B cell (primary cell): ENCODE results near the gene ST8SIA5.

ENCODE experiments used
- EZH2 ChIP-seq: IDR thresholded peaks from 2 replicates; pipeline ENCODE4 v1.6.1; 2012; ENCODE audit warnings: borderline replicate concordance, low read depth, mild to moderate bottlenecking, moderate library complexity, low read length; ENCODE audit not compliant: insufficient read depth, poor library complexity, severe bottlenecking
- TF ChIP-seq, protein P1 (sequence below): fragments of 200-600 bp; IDR thresholded peaks from one replicate; pipeline ENCODE4 v1.8.0; 2022; ENCODE audit warnings: antibody characterized with exemption, mild to moderate bottlenecking

- TF ChIP-seq EZH2: no peak
- TF ChIP-seq, protein P1, sequence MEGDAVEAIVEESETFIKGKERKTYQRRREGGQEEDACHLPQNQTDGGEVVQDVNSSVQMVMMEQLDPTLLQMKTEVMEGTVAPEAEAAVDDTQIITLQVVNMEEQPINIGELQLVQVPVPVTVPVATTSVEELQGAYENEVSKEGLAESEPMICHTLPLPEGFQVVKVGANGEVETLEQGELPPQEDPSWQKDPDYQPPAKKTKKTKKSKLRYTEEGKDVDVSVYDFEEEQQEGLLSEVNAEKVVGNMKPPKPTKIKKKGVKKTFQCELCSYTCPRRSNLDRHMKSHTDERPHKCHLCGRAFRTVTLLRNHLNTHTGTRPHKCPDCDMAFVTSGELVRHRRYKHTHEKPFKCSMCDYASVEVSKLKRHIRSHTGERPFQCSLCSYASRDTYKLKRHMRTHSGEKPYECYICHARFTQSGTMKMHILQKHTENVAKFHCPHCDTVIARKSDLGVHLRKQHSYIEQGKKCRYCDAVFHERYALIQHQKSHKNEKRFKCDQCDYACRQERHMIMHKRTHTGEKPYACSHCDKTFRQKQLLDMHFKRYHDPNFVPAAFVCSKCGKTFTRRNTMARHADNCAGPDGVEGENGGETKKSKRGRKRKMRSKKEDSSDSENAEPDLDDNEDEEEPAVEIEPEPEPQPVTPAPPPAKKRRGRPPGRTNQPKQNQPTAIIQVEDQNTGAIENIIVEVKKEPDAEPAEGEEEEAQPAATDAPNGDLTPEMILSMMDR: no peak
These were observed 52.7 kb downstream of the ST8SIA5 start for GRCh38 chr18:46704189-46704588.
